Right lobe of liver (tissue), 4 donors: Measurements from ENCODE around the gene TRPV2.

Source experiments
- POLR2A ChIP-seq: fragments of 450-650 bp; IDR thresholded peaks from one replicate; pipeline ENCODE4 v1.6.1; 2017; ENCODE audit warnings: antibody characterized with exemption, mild to moderate bottlenecking
- TF ChIP-seq, protein P1 (sequence below), 4 donors: fragments of 200-600 bp in 3 of 4; fragments of 450-650 bp in 1 of 4; IDR thresholded peaks; one replicate each; pipeline versions ENCODE4 v1.5.1 to v1.8.0; 2016 to 2022; ENCODE audit warnings: antibody characterized with exemption in 4 of 4, mild to moderate bottlenecking in 2 of 4
- donor health status: DM: no; HTN: no; CAD: no.
- donor health status: DM: no; HTN: no; CAD: no.
- donor health status: DM: no; HTN: yes; CAD: no.

DNA sequence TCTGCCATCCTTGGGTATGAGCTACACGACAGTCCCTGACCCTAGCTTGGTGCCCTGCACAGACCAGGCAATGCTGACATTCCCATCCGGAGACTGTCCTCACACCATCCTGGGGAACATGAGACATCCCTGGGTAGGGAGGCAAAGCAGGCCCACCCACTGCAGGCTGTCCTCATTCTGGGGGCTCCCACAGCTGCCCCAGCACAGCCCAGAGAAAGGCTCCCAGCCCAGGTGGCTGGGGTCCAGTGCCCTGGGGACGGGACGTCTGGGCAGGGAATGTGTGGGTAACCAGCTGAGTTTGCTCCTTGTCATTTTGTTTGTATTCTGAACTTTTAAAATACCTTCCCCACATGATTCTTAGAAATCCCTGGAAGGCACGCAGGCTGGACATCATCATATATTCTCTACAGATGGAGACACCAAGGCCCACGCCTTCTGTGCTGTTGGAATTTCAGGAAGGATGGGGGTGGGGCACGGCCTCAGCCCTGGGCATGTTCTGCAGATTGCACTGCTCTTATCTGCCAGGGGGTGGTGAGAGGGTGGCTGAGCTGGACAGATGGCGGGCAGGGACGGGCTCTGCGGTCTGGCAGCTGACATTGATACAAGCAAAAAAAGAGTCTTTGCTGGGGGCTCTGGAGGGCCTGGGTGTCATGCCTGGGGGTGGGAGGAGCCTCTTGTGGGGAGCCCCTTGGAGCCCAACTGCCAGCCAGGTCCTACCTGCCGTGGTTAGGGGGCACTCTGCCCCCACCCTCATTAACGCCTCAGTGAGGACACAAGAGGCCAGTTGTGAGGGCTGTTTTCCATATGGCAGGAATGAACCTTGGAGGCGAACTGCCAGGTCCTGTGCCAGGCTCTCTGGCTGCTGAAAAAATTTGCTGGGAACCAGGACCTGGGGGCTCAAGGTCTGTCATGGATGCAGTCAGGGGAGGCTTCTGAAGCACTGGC, 48.3 kb downstream of the TRPV2 start:
- TF ChIP-seq POLR2A: no peak
- TF ChIP-seq, protein P1, sequence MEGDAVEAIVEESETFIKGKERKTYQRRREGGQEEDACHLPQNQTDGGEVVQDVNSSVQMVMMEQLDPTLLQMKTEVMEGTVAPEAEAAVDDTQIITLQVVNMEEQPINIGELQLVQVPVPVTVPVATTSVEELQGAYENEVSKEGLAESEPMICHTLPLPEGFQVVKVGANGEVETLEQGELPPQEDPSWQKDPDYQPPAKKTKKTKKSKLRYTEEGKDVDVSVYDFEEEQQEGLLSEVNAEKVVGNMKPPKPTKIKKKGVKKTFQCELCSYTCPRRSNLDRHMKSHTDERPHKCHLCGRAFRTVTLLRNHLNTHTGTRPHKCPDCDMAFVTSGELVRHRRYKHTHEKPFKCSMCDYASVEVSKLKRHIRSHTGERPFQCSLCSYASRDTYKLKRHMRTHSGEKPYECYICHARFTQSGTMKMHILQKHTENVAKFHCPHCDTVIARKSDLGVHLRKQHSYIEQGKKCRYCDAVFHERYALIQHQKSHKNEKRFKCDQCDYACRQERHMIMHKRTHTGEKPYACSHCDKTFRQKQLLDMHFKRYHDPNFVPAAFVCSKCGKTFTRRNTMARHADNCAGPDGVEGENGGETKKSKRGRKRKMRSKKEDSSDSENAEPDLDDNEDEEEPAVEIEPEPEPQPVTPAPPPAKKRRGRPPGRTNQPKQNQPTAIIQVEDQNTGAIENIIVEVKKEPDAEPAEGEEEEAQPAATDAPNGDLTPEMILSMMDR (IDR thresholded peaks at IDR 0.05): no peak
